Chondrocyte (in vitro differentiated cells): ENCODE measurements around the gene SPATS2. TPM values are rescaled to one million over a fixed set of nuclear protein-coding genes. Genes with fewer than 3 reads are reported as not detected.
A peak's percentile ranks its signal among the peaks of the same experiment; 100 is the strongest.

Experiments
- DNase-seq: peaks from one replicate; pipeline ENCODE4 v3.0.0; 2021; ENCODE audit warnings: mixed read lengths, low spot score
- H3K27ac Mint-ChIP-seq: one replicate; pipeline ENCODE4 v1.8.0; 2021; ENCODE audit warnings: mild to moderate bottlenecking, moderate library complexity, mixed read lengths; ENCODE audit not compliant: unreplicated experiment
- H3K27me3 Mint-ChIP-seq: 2 replicates; pipeline ENCODE4 v1.8.0; 2021; ENCODE audit warnings: low read depth, mixed read lengths
- H3K36me3 Mint-ChIP-seq: 2 replicates; pipeline ENCODE4 v1.8.0; 2021; ENCODE audit warnings: low read depth, mixed read lengths
- H3K4me1 Mint-ChIP-seq: 2 replicates; pipeline ENCODE4 v1.8.0; 2021; ENCODE audit warnings: low read depth, mild to moderate bottlenecking, mixed read lengths
- H3K4me3 Mint-ChIP-seq: one replicate; pipeline ENCODE4 v1.8.0; 2021; ENCODE audit warnings: mild to moderate bottlenecking, moderate library complexity, mixed read lengths; ENCODE audit not compliant: unreplicated experiment
- H3K9me3 Mint-ChIP-seq: 2 replicates; pipeline ENCODE4 v1.8.0; 2021; ENCODE audit warnings: low read depth, mixed read lengths
- CTCF ChIP-seq: fragments of 200-600 bp; sonication (generic); IDR thresholded peaks from 2 replicates; pipeline ENCODE4 v1.5.0; 2021; ENCODE audit warnings: antibody characterized with exemption, mild to moderate bottlenecking, moderate library complexity
- total RNA-seq: library from RNA; stranded (reverse); gene quantifications from 3 replicates; pipeline ENCODE4 v1.2.1, GENCODE V29; 2021

SPATS2 gene
- total RNA-seq, 1 donor from 2014 or later, result 24.2 TPM

GRCh38 chr12:49455501-49455900, 88.2 kb downstream of the SPATS2 start:
- Mint-ChIP-seq H3K27ac (no peak overlapping the region), H3K27me3 (no peaks in the 10 kb centered on the region)

GRCh38 chr12:49456131-49456679, 88.9 kb downstream of the SPATS2 start:
- no peak for TF ChIP-seq CTCF
- Mint-ChIP-seq H3K27ac (no peak overlapping the region), H3K36me3 (no peaks in the 10 kb centered on the region)

More at GRCh38 chr12:49455501-49455900, 88.2 kb downstream of the SPATS2 start:
- H3K4me1 Mint-ChIP-seq, result peaks cover 4% of the 10 kb centered on the region
- H3K9me3 Mint-ChIP-seq, result no peaks in the 10 kb centered on the region
- DNase-seq, result no peak
- no peak for TF ChIP-seq CTCF
- H3K36me3 Mint-ChIP-seq, result no peaks in the 10 kb centered on the region
- H3K4me3 Mint-ChIP-seq, result no peak overlapping the region

GRCh38 chr12:49458816-49459215, 91.6 kb downstream of the SPATS2 start:
- no peak for TF ChIP-seq CTCF
- H3K36me3 Mint-ChIP-seq, result peaks cover 3% of the 10 kb centered on the region
- peaks cover 21% of the 10 kb centered on the region for H3K4me1 Mint-ChIP-seq
- H3K27me3 Mint-ChIP-seq, result no peaks in the 10 kb centered on the region
- H3K27ac Mint-ChIP-seq, result no peak overlapping the region
- DNase-seq, result no peak
- H3K4me3 Mint-ChIP-seq, result no peak overlapping the region
- H3K9me3 Mint-ChIP-seq, result no peaks in the 10 kb centered on the region

More at GRCh38 chr12:49456131-49456679, 88.9 kb downstream of the SPATS2 start:
- Mint-ChIP-seq H3K27me3 (no peaks in the 10 kb centered on the region), H3K9me3 (no peaks in the 10 kb centered on the region), H3K4me3 (no peak overlapping the region), H3K4me1 (peaks cover 10% of the 10 kb centered on the region)
- DNase-seq, result no peak

GRCh38 chr12:49461221-49461620, 94.0 kb downstream of the SPATS2 start:
- TF ChIP-seq CTCF, result no peak
- no peak overlapping the region for H3K4me3 Mint-ChIP-seq
- H3K9me3 Mint-ChIP-seq, result peaks cover 3% of the 10 kb centered on the region
- peaks cover 5% of the 10 kb centered on the region for H3K36me3 Mint-ChIP-seq
- H3K27ac Mint-ChIP-seq, result peak overlapping the region; percentile 13
- no peak for DNase-seq
- peaks cover 21% of the 10 kb centered on the region for H3K4me1 Mint-ChIP-seq
- H3K27me3 Mint-ChIP-seq, result no peaks in the 10 kb centered on the region

- TF ChIP-seq CTCF, result no peak
- DNase-seq, result no peak
- Mint-ChIP-seq H3K4me1 (peaks cover 21% of the 10 kb centered on the region), H3K4me3 (no peak overlapping the region), H3K27ac (no peak overlapping the region), H3K9me3 (peaks cover 3% of the 10 kb centered on the region), H3K27me3 (no peaks in the 10 kb centered on the region), H3K36me3 (peaks cover 5% of the 10 kb centered on the region)
These were observed 95.0 kb downstream of the SPATS2 start for GRCh38 chr12:49462083-49462744.
